K562 (cell line): ENCODE results near the gene WDFY2. TPM values are rescaled to one million over a fixed set of nuclear protein-coding genes. Genes with fewer than 3 reads are reported as not detected.

Experiments used
- CSDE1 ChIP-seq, 2 experiments: fragments of 450-650 bp; IDR thresholded peaks; 2 replicates each; pipeline ENCODE4 v1.6.1; 2016; ENCODE audit warnings: mild to moderate bottlenecking in 1 of 2
- MAFG ChIP-seq: fragments of 450-650 bp; conservative IDR thresholded peaks from 2 replicates; pipeline ENCODE4 v1.6.1; 2016; ENCODE audit warnings: missing genetic modification characterization, missing compliant biosample characterization
- U2AF2 ChIP-seq: fragments of 200-400 bp; formaldehyde crosslinking; optimal IDR thresholded peaks from 2 replicates; pipeline ENCODE3; 2017; ENCODE audit warnings: low read depth, mild to moderate bottlenecking, low read length
- polyA plus RNA-seq, 8 experiments: library from polyadenylated mRNA; depleted of rRNA in 4 of 8; stranded (reverse) in 5 of 8; unstranded in 3 of 8; fragments of >200 nt; fragmentation: Nextera tagmentation in 2 of 8; fragmentation: Illumina TruSeq in 1 of 8; extraction: Ambion mirVana in 2 of 8; extraction: Trizol in 1 of 8; gene quantifications; 2 replicates each; pipeline versions ENCODE4 v1.2.1 to v1.2.3, GENCODE V29; 2011 to 2014; ENCODE audit warnings: inconsistent platforms in 1 of 8, missing spikeins in 1 of 8
- total RNA-seq, 7 experiments: library from RNA; depleted of rRNA in 6 of 7; stranded (reverse); fragments of >200 nt in 6 of 7; fragmentation: Illumina TruSeq in 2 of 7; extraction: Trizol in 2 of 7; gene quantifications; 2 replicates each; pipeline versions ENCODE4 v1.2.1 to v1.2.3, GENCODE V29; 2011 to 2021; ENCODE audit warnings: low replicate concordance in 1 of 7
- TF ChIP-seq, protein P1 (sequence below): sonication (generic); formaldehyde crosslinking; IDR thresholded peaks from 2 replicates; pipeline ENCODE4 v1.8.1; 2023; ENCODE audit warnings: mild to moderate bottlenecking, missing genetic modification reagents
- TF ChIP-seq, protein P2 (sequence below): sonication (generic); formaldehyde crosslinking; IDR thresholded peaks from 2 replicates; pipeline ENCODE4 v1.8.0; 2023; ENCODE audit warnings: mild to moderate bottlenecking, missing genetic modification reagents
- TF ChIP-seq, protein P3 (sequence below): sonication (generic); formaldehyde crosslinking; IDR thresholded peaks from 2 replicates; pipeline ENCODE4 v1.8.0; 2022; ENCODE audit warnings: missing genetic modification reagents, mild to moderate bottlenecking, borderline replicate concordance

The WDFY2 gene
- total and polyA plus RNA-seq, 9 of the 15 experiments (the other 6 are each of a cell fraction or from before 2014, with no cell fraction given) = 0.66 to 6.4 (median 4.4) TPM

DNA sequence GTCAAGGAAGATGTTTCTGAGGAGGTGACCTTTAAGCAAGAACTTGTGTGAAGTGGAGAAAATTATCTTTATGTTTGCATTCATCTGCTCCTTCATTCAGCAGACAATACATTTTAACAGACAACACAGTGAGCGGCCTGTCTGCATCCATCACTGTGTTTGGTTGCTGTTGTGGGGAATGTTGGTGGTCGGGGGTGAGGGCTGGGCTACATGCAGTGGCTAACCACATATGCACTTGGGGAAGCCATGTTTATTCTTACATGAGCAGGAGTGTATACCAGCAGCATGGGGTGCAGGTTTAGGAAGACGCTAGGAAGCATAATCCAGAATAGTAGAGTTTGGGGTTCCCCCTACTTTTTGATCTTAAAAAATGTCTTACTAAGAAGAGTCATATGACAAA, 153.3 kb downstream of the WDFY2 start (continued):
- TF ChIP-seq, protein P1, sequence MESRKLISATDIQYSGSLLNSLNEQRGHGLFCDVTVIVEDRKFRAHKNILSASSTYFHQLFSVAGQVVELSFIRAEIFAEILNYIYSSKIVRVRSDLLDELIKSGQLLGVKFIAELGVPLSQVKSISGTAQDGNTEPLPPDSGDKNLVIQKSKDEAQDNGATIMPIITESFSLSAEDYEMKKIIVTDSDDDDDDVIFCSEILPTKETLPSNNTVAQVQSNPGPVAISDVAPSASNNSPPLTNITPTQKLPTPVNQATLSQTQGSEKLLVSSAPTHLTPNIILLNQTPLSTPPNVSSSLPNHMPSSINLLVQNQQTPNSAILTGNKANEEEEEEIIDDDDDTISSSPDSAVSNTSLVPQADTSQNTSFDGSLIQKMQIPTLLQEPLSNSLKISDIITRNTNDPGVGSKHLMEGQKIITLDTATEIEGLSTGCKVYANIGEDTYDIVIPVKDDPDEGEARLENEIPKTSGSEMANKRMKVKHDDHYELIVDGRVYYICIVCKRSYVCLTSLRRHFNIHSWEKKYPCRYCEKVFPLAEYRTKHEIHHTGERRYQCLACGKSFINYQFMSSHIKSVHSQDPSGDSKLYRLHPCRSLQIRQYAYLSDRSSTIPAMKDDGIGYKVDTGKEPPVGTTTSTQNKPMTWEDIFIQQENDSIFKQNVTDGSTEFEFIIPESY = no peak
- TF ChIP-seq, protein P2, sequence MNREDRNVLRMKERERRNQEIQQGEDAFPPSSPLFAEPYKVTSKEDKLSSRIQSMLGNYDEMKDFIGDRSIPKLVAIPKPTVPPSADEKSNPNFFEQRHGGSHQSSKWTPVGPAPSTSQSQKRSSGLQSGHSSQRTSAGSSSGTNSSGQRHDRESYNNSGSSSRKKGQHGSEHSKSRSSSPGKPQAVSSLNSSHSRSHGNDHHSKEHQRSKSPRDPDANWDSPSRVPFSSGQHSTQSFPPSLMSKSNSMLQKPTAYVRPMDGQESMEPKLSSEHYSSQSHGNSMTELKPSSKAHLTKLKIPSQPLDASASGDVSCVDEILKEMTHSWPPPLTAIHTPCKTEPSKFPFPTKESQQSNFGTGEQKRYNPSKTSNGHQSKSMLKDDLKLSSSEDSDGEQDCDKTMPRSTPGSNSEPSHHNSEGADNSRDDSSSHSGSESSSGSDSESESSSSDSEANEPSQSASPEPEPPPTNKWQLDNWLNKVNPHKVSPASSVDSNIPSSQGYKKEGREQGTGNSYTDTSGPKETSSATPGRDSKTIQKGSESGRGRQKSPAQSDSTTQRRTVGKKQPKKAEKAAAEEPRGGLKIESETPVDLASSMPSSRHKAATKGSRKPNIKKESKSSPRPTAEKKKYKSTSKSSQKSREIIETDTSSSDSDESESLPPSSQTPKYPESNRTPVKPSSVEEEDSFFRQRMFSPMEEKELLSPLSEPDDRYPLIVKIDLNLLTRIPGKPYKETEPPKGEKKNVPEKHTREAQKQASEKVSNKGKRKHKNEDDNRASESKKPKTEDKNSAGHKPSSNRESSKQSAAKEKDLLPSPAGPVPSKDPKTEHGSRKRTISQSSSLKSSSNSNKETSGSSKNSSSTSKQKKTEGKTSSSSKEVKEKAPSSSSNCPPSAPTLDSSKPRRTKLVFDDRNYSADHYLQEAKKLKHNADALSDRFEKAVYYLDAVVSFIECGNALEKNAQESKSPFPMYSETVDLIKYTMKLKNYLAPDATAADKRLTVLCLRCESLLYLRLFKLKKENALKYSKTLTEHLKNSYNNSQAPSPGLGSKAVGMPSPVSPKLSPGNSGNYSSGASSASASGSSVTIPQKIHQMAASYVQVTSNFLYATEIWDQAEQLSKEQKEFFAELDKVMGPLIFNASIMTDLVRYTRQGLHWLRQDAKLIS = no peak
- TF ChIP-seq, protein P3, sequence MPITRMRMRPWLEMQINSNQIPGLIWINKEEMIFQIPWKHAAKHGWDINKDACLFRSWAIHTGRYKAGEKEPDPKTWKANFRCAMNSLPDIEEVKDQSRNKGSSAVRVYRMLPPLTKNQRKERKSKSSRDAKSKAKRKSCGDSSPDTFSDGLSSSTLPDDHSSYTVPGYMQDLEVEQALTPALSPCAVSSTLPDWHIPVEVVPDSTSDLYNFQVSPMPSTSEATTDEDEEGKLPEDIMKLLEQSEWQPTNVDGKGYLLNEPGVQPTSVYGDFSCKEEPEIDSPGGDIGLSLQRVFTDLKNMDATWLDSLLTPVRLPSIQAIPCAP (CRISPR knock-in tag) = no peak
- TF ChIP-seq CSDE1 (IDR thresholded peaks at IDR 0.05) (no peak), U2AF2 (no peak), MAFG (no peak)
- TF ChIP-seq, all 486 proteins: peak for 0
